ENCODE measurements around the gene SAMD11. TPM values are rescaled to one million over a fixed set of nuclear protein-coding genes. Genes with fewer than 3 reads are reported as not detected.

The SAMD11 gene
- polyA plus RNA-seq, 1 of the 3 experiments (the other 2 are of a cell fraction), result 2.1 TPM

DNA sequence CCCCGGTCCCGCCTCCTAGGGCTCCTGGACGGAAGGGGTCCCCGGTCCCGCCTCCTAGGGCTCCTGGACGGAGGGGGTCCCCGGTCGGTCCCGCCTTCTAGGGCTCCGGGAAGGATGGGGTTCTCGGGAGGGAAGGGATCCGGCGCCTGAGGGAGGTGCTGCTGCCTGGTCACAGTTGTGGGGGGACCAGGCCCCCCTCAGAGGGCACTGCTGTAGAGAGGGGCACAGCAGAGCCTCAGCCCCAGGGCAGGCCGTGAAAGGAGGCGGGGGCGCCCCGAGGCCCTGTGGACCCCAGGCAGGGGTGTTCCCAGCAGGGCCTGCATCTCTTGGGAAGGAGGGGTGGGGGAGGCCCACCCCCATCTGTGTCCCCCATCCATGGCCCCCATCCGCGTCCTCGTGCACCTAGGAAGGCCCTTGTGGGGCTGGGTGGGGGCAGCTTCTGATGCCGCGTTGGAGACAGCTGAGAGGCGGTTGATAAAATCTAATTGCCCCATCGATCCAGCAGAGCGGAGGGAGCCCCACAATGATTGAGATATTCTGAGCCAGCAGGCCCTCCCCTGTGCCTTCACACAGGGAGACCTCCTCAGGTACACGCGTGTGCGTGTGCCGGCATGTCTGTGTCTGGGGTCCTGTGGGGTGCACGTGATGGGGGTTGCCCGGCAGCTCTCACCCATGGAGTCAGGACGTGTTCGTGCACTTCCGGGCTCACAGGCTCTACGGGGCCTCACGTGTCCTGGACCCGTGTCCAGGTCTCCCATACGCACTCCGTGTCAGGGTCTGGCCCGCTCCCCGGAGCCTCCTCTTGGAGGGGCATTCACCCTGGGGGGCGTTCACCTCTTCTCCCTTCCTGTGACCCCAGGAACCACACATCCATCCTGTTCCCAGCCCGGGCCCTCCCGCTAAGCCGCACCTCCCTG lies 12.9 kb downstream of the SAMD11 start:
- Histone ChIP-seq H3K4me3 (ENCODE audit: low read depth in 2 of 2, low read length in 1 of 2) (no peak overlapping the region), H3K4me2 (no peak overlapping the region), H3K9me2 (no peaks in the 10 kb centered on the region), H4K20me1 (ENCODE audit: insufficient read depth) (no peaks in the 10 kb centered on the region), H3K79me2 (ENCODE audit: insufficient read depth) (no peaks in the 10 kb centered on the region), H3K27ac (ENCODE audit: low read depth in 2 of 2, low read length in 1 of 2) (no peak overlapping the region), H3F3A (replicated peaks; ENCODE audit: insufficient read depth) (peaks cover 8% of the 10 kb centered on the region), H3K9ac (no peak overlapping the region), H3K27me3 (ENCODE audit: insufficient read depth) (no peaks in the 10 kb centered on the region), H3K9me3 (no peaks in the 10 kb centered on the region), H3K36me3 (replicated peaks in 1 of 2; ENCODE audit: control insufficient read depth in 1 of 2, insufficient read depth in 2 of 2, low read length in 1 of 2) (no peaks in the 10 kb centered on the region), H3K4me1 (ENCODE audit: control insufficient read depth in 1 of 2, insufficient read depth in 2 of 2, low read depth in 1 of 2, low read length in 1 of 2) (peaks cover 0 to 36% of the 10 kb centered on the region in 2 experiments; a peak in 1 of 4 replicates), H2AFZ (ENCODE audit: low read depth) (no peak overlapping the region)
- TF ChIP-seq, protein P1, sequence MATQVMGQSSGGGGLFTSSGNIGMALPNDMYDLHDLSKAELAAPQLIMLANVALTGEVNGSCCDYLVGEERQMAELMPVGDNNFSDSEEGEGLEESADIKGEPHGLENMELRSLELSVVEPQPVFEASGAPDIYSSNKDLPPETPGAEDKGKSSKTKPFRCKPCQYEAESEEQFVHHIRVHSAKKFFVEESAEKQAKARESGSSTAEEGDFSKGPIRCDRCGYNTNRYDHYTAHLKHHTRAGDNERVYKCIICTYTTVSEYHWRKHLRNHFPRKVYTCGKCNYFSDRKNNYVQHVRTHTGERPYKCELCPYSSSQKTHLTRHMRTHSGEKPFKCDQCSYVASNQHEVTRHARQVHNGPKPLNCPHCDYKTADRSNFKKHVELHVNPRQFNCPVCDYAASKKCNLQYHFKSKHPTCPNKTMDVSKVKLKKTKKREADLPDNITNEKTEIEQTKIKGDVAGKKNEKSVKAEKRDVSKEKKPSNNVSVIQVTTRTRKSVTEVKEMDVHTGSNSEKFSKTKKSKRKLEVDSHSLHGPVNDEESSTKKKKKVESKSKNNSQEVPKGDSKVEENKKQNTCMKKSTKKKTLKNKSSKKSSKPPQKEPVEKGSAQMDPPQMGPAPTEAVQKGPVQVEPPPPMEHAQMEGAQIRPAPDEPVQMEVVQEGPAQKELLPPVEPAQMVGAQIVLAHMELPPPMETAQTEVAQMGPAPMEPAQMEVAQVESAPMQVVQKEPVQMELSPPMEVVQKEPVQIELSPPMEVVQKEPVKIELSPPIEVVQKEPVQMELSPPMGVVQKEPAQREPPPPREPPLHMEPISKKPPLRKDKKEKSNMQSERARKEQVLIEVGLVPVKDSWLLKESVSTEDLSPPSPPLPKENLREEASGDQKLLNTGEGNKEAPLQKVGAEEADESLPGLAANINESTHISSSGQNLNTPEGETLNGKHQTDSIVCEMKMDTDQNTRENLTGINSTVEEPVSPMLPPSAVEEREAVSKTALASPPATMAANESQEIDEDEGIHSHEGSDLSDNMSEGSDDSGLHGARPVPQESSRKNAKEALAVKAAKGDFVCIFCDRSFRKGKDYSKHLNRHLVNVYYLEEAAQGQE (IDR thresholded peaks at IDR 0.05; ENCODE audit: low read depth, low read length), result no peak
- TF ChIP-seq RXRA (IDR thresholded peaks at IDR 0.05; ENCODE audit: borderline replicate concordance, low read depth) (no peak), FOXJ3 (CRISPR knock-in tag; IDR thresholded peaks at IDR 0.05) (no peak), MXI1 (IDR thresholded peaks at IDR 0.05; ENCODE audit: low read depth, low read length) (no peak), RFX5 (IDR thresholded peaks at IDR 0.05; ENCODE audit: low read length) (no peak), CTCF (IDR thresholded peaks at IDR 0.05) (no peak), TCF12 (IDR thresholded peaks at IDR 0.05) (no peak), NRF1 (IDR thresholded peaks at IDR 0.05; ENCODE audit: low read depth, low read length) (no peak), FOSL2 (IDR thresholded peaks at IDR 0.05; ENCODE audit: borderline replicate concordance, low read depth) (no peak), MEF2A (IDR thresholded peaks at IDR 0.05; ENCODE audit: borderline replicate concordance, low read depth) (no peak), POLR2AphosphoS5 (IDR thresholded peaks at IDR 0.05; ENCODE audit: low read depth, low read length) (no peak)
- TF ChIP-seq, protein P2, sequence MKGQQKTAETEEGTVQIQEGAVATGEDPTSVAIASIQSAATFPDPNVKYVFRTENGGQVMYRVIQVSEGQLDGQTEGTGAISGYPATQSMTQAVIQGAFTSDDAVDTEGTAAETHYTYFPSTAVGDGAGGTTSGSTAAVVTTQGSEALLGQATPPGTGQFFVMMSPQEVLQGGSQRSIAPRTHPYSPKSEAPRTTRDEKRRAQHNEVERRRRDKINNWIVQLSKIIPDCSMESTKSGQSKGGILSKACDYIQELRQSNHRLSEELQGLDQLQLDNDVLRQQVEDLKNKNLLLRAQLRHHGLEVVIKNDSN (IDR thresholded peaks at IDR 0.05; ENCODE audit: borderline replicate concordance, low read depth), result no peak
- POLR2A ChIA-PET, result no interaction called here
- DNase-seq, result no peak
- WGBS (ENCODE audit: low lambda C conversion rate), result 87% methylated on average over 13 of the region's 45 CpGs
- CTCF ChIA-PET, result interaction anchor here (3.1 to 8.9 kb wide), 3 partner anchors 10 to 32 kb away, joined by 17 to 125 read pairs (median 61); no protein-coding TSS in a partner anchor
